GM19463 (cell line): ENCODE results near the gene PTGR3.

Experiments used
- ATAC-seq: cut with Tn5 transposase; IDR thresholded peaks from one replicate; pipeline ENCODE4 v1.9.1; 2021; ENCODE audit warnings: mild to moderate bottlenecking, moderate library complexity; ENCODE audit not compliant: unreplicated experiment

PTGR3 gene

DNA sequence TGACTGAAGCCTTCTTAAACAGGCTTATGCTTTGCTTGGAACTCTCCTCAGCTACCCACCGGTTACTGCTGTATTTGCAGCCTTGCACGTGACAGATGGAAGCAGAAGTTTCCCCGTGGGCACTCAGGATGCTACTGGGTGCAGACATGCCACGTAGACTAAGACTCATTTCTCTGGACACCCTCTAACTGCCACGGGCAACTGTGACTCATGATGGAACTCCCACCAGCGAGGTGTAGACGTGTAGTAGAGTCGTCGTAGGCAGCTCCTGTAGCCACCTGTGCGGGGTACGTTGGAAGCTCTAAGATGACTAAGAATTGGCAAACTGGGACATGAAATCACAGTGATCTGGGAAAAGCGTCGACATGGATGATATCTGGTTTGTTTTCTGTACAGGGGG lies 29.2 kb upstream of the PTGR3 start:
- ATAC-seq = no peak

DNA sequence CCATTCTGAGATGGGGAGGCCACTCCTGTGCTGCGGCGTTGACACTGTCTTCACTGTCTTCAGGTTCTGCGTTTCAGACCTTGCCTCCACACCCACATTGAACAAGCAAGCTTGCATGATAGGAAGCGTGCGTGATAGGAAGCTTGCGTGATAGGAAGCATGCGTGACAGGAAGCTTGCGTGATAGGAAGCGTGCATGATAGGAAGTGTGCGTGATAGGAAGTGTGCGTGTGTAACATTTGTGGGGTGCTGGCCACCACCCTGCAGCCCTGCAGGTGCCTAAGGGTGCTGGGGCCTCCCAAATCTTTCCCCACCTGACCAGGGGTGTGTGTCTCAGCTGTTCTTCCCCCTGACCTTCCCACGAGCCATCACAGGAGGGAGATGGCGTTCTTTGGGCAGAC lies 27.0 kb upstream of the PTGR3 start:
- no peak for ATAC-seq

DNA sequence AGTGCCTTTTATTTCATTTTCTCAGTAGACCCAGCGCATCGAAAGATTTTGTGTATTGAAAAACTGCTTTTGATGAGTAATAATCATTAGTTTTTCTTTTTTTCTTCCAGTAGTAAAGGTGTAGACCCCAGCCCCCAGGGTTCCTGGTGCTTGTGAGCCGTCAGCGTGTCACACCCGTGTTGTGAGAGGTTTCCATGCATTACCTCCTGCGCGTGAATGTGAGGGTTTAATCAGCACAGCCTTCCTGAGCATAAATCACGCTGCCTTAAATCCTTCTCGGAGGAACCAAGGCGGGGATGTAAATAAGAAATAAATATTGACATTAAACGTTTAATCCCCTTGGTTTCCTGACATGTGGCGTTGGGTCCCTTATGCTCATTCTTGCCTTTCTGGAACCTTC lies 26.0 kb upstream of the PTGR3 start:
- ATAC-seq = no peak

DNA sequence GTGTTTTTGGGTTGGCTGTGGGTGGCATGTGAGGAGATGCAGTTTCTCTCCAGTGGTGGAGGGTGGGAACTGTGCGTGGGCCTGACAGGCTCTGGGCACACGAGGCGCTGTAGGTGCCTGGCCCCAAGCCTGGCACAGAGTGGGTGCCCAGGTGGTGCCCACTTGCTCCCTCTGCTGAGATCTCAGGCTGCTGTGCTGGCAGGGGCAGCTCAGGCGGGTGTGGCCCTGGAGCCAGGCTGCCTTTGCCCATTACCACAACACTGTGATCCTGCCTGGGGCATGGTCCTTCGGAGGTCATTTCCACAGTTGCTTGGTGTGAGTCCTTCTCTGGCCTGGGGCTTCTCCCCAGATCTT lies 22.1 kb upstream of the PTGR3 start:
- ATAC-seq = no peak

DNA sequence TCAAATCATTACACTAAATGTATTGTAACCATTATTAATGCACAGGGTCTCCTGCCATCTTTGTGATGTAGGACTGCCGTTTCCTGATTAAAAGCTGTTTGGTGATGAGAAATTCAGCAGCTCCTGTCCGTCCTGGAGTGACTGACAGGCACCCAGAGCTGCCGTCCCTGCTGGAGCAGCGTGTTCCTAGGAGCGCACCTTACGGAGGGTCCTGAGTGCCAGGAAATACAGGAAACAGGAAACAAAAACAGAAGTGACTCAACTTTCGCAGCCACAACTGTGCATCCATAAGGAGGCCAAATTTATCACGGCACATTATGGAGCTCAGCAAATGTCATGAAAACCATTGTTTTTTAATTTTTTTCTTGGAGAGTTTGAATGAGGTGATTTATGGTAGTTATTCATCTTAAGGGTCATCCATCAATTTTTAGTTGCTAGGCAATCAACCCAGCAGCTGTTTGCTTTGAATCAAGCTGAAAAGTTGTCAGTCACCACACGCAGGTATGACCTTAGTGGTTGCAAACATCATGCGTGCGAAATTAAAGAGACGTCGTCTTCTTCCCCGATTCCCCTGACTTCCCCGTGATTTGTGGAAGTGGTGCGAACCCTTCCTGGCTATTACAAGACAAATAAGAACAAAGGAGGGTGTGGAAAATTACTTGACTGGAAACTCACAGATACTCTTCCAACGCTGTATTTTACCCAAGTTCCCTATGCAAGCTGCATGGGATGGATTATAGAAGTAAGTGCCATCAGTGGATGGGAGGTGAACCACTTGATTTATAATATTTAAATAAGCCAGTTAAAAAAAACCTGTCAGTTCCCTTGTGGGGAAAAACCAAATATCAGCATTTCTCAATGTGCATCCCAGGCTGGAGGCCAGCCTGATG lies 21.5 kb upstream of the PTGR3 start:
- ATAC-seq = no peak

DNA sequence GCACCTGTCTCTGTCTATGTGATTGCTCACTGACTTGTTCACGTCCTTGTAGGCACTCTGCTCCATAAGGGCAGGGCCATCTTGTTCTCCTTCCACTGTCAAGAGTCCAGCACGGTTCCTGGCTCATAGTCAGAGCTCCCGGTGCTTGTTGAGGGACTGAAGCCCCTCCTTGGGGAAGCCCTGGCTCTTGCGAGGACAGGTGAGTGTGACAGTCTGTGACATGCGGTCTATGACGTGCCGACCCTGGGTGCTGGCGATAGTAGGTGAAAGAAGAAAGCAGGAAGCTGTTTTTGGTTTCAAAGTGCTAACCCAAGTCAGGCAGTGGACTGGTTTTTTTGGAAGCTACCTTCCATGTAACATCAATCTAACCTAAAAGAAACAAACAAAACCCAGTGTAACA lies 20.5 kb upstream of the PTGR3 start:
- no peak for ATAC-seq

DNA sequence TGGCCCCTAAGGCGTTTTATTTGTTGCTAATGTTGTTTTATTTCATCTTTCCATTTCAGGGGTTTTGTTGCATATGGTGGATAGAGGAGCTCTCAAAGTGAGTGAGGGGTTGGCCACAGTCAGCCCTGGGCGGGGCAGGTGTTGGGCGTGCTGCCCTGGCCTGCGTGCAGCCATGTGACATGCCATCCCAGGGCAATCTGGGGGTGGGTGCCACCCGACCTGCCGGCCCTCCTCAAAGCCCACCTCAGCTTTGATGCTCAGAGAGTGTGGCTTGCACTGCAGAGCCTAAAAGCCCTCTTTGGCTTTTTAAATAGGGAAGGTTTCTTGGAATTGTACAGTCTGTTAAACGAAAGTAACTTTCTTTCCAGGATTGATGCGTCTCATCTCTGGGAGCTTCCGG lies 20.0 kb upstream of the PTGR3 start:
- no peak for ATAC-seq

DNA sequence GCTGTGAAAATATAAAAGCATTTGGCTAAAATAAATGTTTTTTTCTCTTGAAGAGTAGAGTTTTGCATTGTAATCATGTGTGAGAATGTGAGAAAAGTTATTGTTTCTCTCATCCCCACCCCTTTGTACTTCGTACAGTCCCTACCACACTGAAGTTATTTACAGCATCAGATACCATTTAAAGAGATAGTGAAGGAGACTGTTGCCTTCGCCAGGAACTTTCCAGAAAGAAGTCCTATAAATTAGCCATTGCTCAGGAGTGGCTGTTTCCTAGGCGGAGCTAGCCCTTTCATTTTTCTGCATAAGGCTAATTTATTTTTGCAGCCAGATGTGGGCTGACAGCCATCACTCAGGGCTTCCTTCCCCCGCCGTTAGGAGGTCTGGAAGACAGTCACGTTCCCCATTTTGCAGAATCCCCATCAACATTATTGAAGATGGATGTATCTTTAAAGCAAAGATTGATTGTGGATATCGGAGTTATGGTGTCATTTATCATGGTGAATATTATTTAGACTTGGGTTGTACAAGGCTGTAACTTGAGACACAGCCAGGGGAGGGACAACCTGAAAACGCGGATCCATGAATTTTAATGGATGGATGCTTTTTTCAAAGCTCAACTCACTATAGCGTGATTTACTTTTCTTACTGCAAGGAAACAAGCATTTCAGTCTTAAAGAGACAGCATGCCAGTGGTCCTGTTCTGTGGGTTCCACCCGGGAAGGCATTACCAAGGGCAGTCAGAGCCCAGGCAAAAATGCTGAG lies 18.8 kb upstream of the PTGR3 start:
- ATAC-seq = no peak

DNA sequence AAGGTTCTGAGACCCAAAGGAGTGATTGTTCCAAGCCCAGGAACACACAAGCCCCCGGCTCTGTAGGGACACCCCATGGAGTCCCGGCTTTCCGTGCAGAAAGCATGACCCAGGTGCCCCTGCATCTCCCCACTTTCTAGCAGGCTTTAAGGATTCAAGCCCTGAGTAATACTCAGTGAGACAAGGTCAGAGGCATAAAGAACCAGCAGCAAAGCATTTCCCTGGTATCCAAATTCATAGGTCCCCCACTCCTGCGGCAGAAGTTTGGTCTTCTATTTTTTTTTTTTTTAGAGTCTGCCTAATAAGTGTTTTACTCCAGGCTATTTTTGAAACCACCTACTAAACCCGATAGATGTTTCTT lies 18.0 kb upstream of the PTGR3 start:
- ATAC-seq = no peak

DNA sequence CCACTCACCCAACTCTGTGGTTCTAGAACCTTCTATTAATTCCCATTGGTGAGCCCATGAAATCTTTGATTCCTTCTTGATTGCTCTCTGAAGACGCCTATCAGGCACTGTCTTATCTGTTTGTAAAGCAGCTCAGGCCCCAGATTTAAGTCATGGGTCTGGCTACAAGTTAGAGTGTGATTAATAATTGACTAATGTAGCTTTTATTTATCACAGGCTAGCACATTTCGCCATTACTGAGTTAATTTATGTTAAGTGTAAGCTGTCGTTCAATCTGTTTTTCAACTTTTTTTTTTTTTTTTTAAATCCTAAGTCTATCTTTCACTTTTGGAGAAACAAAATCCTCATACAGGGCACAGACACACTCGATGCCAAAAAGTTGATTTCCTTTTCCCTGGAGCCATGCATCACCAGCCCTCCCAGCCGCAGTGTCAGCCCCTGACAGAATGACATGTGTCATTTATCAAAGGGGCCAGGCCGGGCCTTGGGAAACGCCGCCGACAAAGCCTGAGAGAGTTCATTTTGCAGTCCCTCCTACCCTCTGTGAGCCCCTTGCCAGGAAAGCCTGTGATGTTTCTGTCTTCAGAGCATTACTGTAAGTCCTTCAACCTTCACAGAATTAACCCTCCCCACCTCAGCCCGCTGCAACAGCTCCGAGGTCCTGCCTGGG lies 17.5 kb upstream of the PTGR3 start:
- no peak for ATAC-seq

DNA sequence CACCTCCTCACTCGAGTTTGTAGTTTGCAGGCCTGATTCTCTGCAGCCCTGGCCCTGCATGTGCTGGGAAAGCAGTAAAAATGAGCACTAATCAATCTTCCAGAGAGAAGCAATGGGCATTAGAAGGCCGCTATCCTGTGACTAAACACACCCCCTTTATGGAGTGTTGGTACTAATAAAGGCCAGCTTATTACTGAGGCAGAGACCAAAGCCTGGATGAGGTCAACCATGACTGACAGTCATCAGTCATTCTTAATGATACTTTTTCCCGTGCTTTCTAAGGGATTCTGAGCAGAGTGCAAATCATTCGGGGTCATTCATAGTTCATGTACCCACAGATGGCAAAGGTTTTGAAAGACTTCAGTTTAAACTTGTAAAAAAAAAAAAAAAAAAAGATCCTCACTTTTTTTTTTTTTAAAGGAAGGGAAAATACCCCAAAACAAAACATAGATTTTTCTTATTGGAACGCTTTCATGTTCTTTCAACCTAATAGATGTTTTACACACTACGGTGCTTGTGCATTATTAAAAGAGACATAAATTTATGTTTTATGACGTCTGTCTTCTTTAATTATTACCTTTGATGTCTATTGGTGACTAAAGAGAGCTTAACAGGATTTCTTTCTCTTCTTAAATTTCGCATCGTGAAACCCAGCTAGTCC lies 14.9 kb upstream of the PTGR3 start:
- ATAC-seq = no peak

DNA sequence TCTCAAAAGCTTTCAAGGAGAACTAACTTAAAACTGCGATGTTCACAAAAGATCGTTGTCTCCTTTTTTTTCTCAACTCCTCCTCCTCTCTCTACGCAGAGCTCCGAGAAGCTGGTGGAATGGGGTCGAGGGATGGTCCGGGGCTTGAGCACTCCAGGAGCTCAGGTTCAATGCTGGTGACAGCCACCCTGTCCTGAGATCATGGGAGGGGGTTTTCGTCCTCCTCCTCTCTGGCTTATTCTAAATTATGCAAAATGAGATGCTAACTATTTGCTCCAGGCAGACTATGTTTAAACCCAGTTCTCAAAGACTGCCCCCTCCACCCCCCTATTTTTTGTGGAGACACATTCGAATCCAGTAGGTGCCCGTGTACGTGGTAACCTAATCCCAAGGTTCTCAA lies 13.5 kb upstream of the PTGR3 start:
- no peak for ATAC-seq

DNA sequence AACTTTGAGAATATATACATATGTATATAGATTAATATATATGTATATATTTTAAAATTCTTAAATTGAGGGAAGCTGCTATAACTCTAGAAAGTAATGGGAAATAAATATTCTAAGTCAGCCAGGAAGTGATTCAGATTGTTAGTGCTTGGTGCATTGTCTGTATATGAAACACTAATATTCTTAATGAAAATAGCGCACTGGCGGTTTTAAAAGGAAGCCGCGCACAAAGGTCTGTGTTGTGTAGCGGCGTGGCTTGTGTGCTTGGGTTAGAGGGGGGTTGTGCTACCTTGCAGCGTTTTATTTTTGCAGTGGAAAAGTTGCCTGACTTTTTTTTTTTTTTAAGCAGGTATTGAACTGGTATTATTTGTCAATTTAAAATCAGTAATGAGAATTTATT lies 13.0 kb upstream of the PTGR3 start:
- ATAC-seq = no peak

DNA sequence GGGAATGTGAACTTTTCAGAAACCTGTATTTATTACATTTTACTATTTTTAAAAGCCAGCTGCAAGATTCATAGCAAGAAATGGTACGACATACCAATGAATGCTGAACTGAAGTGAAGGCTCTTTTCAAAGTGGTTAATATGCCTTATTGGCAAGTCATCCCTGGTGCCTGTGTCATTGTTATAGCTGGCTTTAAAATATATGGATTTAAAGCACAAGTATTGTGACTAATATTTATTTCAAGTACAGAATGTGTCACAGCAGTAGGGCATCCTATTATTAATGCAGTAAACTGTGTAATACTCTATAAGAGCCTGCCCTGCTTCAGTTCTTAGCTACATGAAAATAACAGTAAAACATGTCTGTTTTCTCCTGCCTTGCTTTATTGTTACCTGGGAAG lies 12.5 kb upstream of the PTGR3 start:
- ATAC-seq = no peak

DNA sequence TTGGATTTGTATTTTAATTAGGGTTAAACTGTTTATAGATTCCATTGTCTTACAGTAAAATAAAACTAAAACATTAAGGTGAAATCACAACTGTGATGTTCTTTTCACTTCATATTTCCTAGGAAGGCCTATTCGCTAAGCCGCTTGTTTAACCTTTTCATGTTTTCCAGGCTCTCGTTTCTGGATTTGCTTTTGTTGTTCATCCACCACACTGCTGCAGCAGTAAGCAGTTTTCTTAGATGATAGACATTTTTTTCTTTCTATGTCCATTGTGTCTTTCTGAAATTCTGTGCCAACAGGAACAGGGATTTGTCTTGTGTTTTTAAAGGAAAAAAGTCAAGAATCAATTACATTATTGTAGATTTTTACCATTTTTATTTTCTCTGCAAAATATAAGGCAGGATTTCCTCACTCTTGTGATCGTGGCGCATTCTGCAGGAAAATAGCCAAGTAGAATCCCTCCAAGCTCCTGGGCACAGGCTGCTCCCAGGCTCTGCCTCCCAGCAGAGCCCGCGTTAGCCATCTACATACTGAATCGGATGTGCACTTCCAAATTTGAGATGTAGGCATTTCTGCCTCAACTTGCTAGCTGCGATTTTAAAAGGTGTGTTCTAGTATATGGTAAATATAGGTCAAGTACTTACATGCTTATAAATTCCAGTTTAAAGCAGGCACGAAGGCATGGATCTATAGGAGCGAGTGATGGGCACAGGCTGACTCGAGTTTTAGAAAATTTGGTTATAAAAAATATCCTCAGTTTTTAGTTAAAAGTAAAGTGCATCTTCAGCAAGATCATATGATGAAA lies 11.8 kb upstream of the PTGR3 start:
- no peak for ATAC-seq

DNA sequence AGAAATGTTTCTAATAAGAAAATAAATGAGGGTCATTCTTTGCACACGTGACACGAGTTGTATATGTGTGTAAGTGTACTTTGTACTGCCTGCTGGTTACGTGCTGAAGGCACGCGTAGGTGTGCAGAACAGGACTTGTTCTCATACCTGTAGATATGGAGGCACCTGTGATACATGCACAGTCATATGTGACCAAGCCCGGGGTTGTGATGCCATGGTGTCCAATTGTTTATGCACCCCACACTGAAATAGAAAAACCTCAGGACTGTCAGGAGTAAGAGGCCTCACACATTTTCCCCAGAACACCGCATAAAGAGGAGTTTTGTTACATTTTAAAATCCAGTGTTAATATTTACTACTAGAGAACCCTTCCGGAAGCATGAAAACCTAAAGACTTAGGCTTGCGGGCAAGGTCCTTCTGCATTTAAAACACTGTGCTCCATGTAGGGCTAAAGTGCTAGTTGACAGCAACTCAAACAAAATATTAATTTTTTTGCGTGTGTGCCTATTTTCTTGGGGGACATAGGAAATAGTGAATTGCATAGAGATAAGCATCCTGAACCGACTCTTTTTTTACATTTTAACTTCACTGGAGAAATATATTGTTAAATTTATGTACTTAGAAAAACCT lies 10.9 kb upstream of the PTGR3 start:
- ATAC-seq = no peak

DNA sequence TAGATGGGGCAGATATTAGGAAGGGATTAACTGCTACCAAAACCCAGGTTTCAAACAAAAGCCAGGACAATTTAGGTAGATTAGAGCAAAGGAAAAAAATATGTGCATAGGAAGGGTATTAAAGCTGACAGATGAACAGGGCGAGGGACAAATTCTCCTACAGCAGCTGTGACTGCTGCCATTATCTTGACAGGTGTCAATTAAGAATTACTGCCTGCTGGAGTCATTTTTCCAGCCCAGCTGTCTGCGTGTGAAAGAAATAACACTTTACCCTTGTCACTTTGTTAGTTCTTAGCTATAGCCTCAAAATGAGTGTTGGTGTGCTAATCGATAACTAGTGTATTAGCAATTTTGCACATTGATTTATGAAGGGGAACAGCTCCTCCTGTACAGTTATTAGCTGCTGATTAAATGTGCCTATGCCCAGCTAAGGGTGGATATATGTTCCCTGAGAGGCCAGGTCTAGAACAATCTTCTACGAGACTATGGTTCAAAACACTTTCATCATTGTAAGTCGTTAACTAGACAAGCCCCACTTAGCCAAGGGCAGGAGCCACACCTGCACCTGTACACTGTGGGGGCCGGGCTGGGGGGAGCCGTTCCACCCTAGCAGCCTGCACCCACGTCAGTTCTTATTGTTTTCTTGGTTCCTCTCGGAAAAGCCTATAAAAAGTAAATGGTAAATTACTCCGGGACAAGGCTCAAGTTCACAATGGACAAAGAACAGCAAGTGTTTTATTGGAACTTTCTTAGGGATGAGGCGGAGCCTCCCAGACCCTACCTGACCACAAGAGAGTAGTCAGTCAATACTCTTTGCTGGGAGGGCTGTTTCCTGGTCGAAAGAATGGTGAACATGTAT lies 9.4 kb upstream of the PTGR3 start:
- no peak for ATAC-seq

DNA sequence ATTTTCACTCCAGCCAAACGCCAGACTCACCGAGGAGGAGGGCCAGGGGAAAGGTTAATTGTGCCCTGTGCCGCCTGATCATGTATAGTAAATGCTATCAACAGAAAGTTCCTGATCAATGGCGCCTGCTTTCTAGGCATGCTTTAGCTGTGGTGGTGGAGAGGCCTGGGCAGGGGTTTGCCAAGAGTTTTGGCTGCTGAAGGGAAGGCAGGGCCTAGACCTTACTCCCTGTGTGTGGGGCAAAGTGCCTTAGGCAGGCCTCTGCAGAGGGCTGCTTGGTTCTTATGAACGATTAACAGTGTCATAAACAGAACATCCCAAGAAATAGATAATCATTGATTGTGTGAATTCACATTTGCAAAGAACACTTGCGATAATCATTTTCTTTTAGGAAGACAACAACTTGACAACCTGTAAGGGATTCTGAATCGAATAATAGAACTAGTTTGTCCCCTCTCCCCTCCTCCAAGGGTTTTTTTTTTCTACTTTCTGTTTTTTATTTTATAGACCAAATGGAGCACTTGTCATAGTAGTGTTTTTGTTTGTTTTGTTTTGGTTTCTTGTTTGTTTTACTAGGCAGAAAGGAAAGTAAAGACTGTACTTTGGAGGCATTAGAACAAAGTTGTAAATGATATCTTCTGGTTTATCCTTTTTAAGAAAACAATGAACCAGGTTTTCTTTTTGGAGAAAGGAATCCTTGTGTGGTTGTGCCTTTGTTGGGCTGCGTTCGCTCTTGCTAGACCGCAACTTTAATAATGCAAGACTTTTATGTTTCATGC lies 8.2 kb upstream of the PTGR3 start:
- ATAC-seq = no peak
